ENCODE data around the gene WDR91. TPM values are rescaled to one million over a fixed set of nuclear protein-coding genes. Genes with fewer than 3 reads are reported as not detected.

Gene WDR91
- total RNA-seq, 1 donor from 2014 or later = 5.5 TPM

- Mint-ChIP-seq H3K27me3 (ENCODE audit: low read depth, unreplicated experiment) (no peaks in the 10 kb centered on the region), H3K27ac (ENCODE audit: unreplicated experiment) (no peak overlapping the region), H3K4me3 (ENCODE audit: unreplicated experiment) (no peak overlapping the region), H3K36me3 (ENCODE audit: low read depth, unreplicated experiment) (peaks cover 18% of the 10 kb centered on the region), H3K9me3 (ENCODE audit: unreplicated experiment) (no peaks in the 10 kb centered on the region), H3K4me1 (ENCODE audit: low read depth, unreplicated experiment) (peaks cover 20% of the 10 kb centered on the region)
- peak; percentile 64 for DNase-seq (ENCODE audit: low read depth)
- no peak overlapping the region for H2AFZ ChIP-seq (ENCODE audit: low read depth, low read length)
- no peaks in the 10 kb centered on the region for H3K79me2 ChIP-seq (ENCODE audit: insufficient read depth, low read length)
- peaks cover 7% of the 10 kb centered on the region for H3K36me3 ChIP-seq (ENCODE audit: insufficient read depth, low read length)
- H3K9me3 ChIP-seq (ENCODE audit: insufficient read depth, low read depth, low read length) = no peaks in the 10 kb centered on the region
- TF ChIP-seq EZH2 (IDR thresholded peaks at IDR 0.05; ENCODE audit: insufficient read depth, low read length) (no peak), CTCF (IDR thresholded peaks at IDR 0.05; ENCODE audit: insufficient read depth, low read depth, low read length) (no peak)
- no peak overlapping the region for H3K4me3 ChIP-seq (ENCODE audit: insufficient read depth, low read depth, low read length)
- H3K27me3 ChIP-seq (ENCODE audit: insufficient read depth, low read length) = no peaks in the 10 kb centered on the region
- no peak overlapping the region for H3K27ac ChIP-seq (ENCODE audit: low read depth, low read length)
- H3K4me1 ChIP-seq (ENCODE audit: insufficient read depth, low read length) = peaks cover 19% of the 10 kb centered on the region
- H3K4me2 ChIP-seq (ENCODE audit: low read length) = no peak overlapping the region
- H3K9ac ChIP-seq (ENCODE audit: low read length) = no peak overlapping the region
- FAIRE-seq = no peak
- H4K20me1 ChIP-seq (ENCODE audit: insufficient read depth, low read length) = peaks cover 5% of the 10 kb centered on the region
Observed at GRCh38 chr7:135200821-135201331, 10.4 kb downstream of the WDR91 start.

GRCh38 chr7:135199439-135199838 is 11.9 kb downstream of the WDR91 start:
- Histone ChIP-seq H3K79me2 (ENCODE audit: insufficient read depth, low read length) (no peaks in the 10 kb centered on the region), H3K9me3 (ENCODE audit: insufficient read depth, low read depth, low read length) (no peaks in the 10 kb centered on the region), H2AFZ (ENCODE audit: low read depth, low read length) (no peak overlapping the region), H3K27me3 (ENCODE audit: insufficient read depth, low read length) (no peaks in the 10 kb centered on the region), H4K20me1 (ENCODE audit: insufficient read depth, low read length) (peaks cover 5% of the 10 kb centered on the region), H3K4me2 (ENCODE audit: low read length) (no peak overlapping the region), H3K36me3 (ENCODE audit: insufficient read depth, low read length) (peaks cover 7% of the 10 kb centered on the region), H3K27ac (ENCODE audit: low read depth, low read length) (no peak overlapping the region), H3K4me1 (ENCODE audit: insufficient read depth, low read length) (peaks cover 17% of the 10 kb centered on the region), H3K9ac (ENCODE audit: low read length) (no peak overlapping the region), H3K4me3 (ENCODE audit: insufficient read depth, low read depth, low read length) (no peak overlapping the region)
- DNase-seq (ENCODE audit: low read depth) (no peak), FAIRE-seq (no peak)
- peaks cover 18% of the 10 kb centered on the region for H3K36me3 Mint-ChIP-seq (ENCODE audit: low read depth, unreplicated experiment)
- peaks cover 21% of the 10 kb centered on the region for H3K4me1 Mint-ChIP-seq (ENCODE audit: low read depth, unreplicated experiment)
- no peak for TF ChIP-seq EZH2 (IDR thresholded peaks at IDR 0.05; ENCODE audit: insufficient read depth, low read length)
- no peak for TF ChIP-seq CTCF (IDR thresholded peaks at IDR 0.05; ENCODE audit: insufficient read depth, low read depth, low read length)
- no peaks in the 10 kb centered on the region for H3K27me3 Mint-ChIP-seq (ENCODE audit: low read depth, unreplicated experiment)
- H3K9me3 Mint-ChIP-seq (ENCODE audit: unreplicated experiment) = no peaks in the 10 kb centered on the region
- no peak overlapping the region for H3K4me3 Mint-ChIP-seq (ENCODE audit: unreplicated experiment)
- no peak overlapping the region for H3K27ac Mint-ChIP-seq (ENCODE audit: unreplicated experiment)

- TF ChIP-seq EZH2 (IDR thresholded peaks at IDR 0.05; ENCODE audit: insufficient read depth, low read length) (no peak), CTCF (IDR thresholded peaks at IDR 0.05; ENCODE audit: insufficient read depth, low read depth, low read length) (no peak)
- H3K36me3 ChIP-seq (ENCODE audit: insufficient read depth, low read length) = peaks cover 4% of the 10 kb centered on the region
- H3K4me1 ChIP-seq (ENCODE audit: insufficient read depth, low read length) = peaks cover 21% of the 10 kb centered on the region
- H3K9ac ChIP-seq (ENCODE audit: low read length) = no peak overlapping the region
- H3K27ac Mint-ChIP-seq (ENCODE audit: unreplicated experiment) = no peak overlapping the region
- H3K9me3 Mint-ChIP-seq (ENCODE audit: unreplicated experiment) = no peaks in the 10 kb centered on the region
- H4K20me1 ChIP-seq (ENCODE audit: insufficient read depth, low read length) = no peaks in the 10 kb centered on the region
- H3K79me2 ChIP-seq (ENCODE audit: insufficient read depth, low read length) = no peaks in the 10 kb centered on the region
- H3K27me3 Mint-ChIP-seq (ENCODE audit: low read depth, unreplicated experiment) = no peaks in the 10 kb centered on the region
- H3K4me3 ChIP-seq (ENCODE audit: insufficient read depth, low read depth, low read length) = no peak overlapping the region
- peaks cover 17% of the 10 kb centered on the region for H3K36me3 Mint-ChIP-seq (ENCODE audit: low read depth, unreplicated experiment)
- no peak overlapping the region for H3K4me3 Mint-ChIP-seq (ENCODE audit: unreplicated experiment)
- DNase-seq (ENCODE audit: low read depth) = peak; percentile 66
- peak overlapping the region; percentile 6 for H3K27ac ChIP-seq (ENCODE audit: low read depth, low read length)
- H3K4me1 Mint-ChIP-seq (ENCODE audit: low read depth, unreplicated experiment) = peaks cover 33% of the 10 kb centered on the region
- H2AFZ ChIP-seq (ENCODE audit: low read depth, low read length) = no peak overlapping the region
- no peaks in the 10 kb centered on the region for H3K27me3 ChIP-seq (ENCODE audit: insufficient read depth, low read length)
- no peak for FAIRE-seq
- no peaks in the 10 kb centered on the region for H3K9me3 ChIP-seq (ENCODE audit: insufficient read depth, low read depth, low read length)
- H3K4me2 ChIP-seq (ENCODE audit: low read length) = no peak overlapping the region
Observed at GRCh38 chr7:135197906-135198655, 13.2 kb downstream of the WDR91 start.

All from astrocyte (in vitro differentiated cells and primary cell).